Right lobe of liver (tissue), 4 donors: Measurements from ENCODE around the gene SDHA.
"Not testable (repeated sequence)": the region's sequence is repeated elsewhere in the genome, so short reads cannot be mapped to it uniquely, and the experiment has no call there.

Source experiments
- POLR2A ChIP-seq: fragments of 450-650 bp; IDR thresholded peaks from one replicate; pipeline ENCODE4 v1.6.1; 2017; ENCODE audit warnings: antibody characterized with exemption, mild to moderate bottlenecking
- TF ChIP-seq, protein P1 (sequence below), 4 donors: fragments of 200-600 bp in 3 of 4; fragments of 450-650 bp in 1 of 4; IDR thresholded peaks; one replicate each; pipeline versions ENCODE4 v1.5.1 to v1.8.0; 2016 to 2022; ENCODE audit warnings: antibody characterized with exemption in 4 of 4, mild to moderate bottlenecking in 2 of 4
- donor health status: DM: no; HTN: no; CAD: no.
- donor health status: DM: no; HTN: no; CAD: no.
- donor health status: DM: no; HTN: yes; CAD: no.

DNA sequence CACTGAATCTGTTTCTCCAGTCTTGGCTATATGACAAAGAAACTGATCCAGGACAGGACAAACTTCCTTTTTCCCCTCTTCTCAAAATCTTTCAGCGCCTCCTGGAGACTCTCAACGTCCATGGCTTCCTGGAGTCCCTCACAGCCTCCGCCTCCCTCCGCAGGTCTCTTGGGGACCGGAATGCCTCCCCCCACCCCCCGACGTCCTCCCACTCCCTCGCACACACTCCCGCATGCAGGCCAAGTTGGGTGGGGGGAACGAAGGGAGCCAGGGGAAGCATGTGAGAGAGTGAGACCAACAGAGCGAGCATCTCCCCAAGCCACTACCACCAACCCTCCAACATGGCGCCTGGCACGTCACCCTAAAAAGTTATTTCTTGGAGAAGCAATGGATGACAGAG is 72.1 kb downstream of the SDHA start:
- TF ChIP-seq, protein P1, sequence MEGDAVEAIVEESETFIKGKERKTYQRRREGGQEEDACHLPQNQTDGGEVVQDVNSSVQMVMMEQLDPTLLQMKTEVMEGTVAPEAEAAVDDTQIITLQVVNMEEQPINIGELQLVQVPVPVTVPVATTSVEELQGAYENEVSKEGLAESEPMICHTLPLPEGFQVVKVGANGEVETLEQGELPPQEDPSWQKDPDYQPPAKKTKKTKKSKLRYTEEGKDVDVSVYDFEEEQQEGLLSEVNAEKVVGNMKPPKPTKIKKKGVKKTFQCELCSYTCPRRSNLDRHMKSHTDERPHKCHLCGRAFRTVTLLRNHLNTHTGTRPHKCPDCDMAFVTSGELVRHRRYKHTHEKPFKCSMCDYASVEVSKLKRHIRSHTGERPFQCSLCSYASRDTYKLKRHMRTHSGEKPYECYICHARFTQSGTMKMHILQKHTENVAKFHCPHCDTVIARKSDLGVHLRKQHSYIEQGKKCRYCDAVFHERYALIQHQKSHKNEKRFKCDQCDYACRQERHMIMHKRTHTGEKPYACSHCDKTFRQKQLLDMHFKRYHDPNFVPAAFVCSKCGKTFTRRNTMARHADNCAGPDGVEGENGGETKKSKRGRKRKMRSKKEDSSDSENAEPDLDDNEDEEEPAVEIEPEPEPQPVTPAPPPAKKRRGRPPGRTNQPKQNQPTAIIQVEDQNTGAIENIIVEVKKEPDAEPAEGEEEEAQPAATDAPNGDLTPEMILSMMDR (IDR thresholded peaks at IDR 0.05): not testable (repeated sequence)
- TF ChIP-seq POLR2A: not testable (repeated sequence)
